Body of pancreas (tissue), 4 donors: Measurements from ENCODE around the gene HOXD12.

Experiments
- POLR2A ChIP-seq, 3 donors: fragments of 450-650 bp; IDR thresholded peaks; one replicate each; pipeline ENCODE4 v1.6.1; 2016; ENCODE audit warnings: antibody characterized with exemption in 3 of 3, mild to moderate bottlenecking in 2 of 3
- TF ChIP-seq, protein P1 (sequence below), 7 experiments: fragments of 450-650 bp in 4 of 7; fragments of 200-600 bp in 3 of 7; sonication (generic) in 3 of 7; IDR thresholded peaks; one replicate each; pipeline ENCODE4 v1.5.1; 2016 to 2019; ENCODE audit warnings: antibody characterized with exemption in 7 of 7

DNA sequence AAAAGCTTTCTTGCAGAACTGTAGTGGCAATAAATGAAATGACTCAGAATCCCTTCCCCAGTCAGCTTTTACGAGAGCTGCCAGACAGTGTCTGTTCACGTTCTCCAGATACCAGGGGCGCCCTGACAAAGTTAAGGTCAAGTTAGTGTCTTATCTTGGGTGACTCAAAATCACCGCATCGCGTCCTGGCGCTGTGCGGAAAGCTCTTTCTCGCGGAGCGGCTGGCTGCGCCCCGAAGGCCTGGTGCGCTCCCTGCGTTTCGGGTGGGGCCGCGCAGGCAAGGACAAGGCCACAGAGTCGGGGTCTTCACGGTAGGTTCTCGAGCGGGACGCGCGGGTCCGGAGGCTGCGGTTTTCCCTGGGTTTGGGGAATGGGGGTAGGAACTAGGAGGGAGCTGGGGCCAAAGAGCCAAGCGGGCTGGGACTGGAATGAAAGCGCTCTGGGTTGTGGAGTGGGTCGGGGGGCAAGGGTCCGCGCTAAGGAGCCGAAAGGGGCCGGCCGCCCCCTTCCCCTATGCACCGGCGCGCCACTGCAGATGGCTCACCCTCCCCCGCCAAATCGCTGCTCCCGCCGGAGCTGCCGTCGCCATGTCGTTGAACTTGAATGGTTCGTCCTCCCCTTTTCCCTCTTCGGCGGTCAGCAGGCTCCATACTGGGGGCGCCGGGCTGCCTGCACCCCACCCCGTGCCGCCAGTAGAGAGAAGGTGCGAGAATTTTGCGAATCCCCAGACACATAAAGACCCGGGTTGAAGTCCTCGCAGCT is 4.9 kb downstream of the HOXD12 start:
- TF ChIP-seq, protein P1, sequence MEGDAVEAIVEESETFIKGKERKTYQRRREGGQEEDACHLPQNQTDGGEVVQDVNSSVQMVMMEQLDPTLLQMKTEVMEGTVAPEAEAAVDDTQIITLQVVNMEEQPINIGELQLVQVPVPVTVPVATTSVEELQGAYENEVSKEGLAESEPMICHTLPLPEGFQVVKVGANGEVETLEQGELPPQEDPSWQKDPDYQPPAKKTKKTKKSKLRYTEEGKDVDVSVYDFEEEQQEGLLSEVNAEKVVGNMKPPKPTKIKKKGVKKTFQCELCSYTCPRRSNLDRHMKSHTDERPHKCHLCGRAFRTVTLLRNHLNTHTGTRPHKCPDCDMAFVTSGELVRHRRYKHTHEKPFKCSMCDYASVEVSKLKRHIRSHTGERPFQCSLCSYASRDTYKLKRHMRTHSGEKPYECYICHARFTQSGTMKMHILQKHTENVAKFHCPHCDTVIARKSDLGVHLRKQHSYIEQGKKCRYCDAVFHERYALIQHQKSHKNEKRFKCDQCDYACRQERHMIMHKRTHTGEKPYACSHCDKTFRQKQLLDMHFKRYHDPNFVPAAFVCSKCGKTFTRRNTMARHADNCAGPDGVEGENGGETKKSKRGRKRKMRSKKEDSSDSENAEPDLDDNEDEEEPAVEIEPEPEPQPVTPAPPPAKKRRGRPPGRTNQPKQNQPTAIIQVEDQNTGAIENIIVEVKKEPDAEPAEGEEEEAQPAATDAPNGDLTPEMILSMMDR (IDR thresholded peaks at IDR 0.05): no peak
- no peak for TF ChIP-seq POLR2A (IDR thresholded peaks at IDR 0.05)
